ENCODE results near the gene NELFA.

NELFA gene

DNA sequence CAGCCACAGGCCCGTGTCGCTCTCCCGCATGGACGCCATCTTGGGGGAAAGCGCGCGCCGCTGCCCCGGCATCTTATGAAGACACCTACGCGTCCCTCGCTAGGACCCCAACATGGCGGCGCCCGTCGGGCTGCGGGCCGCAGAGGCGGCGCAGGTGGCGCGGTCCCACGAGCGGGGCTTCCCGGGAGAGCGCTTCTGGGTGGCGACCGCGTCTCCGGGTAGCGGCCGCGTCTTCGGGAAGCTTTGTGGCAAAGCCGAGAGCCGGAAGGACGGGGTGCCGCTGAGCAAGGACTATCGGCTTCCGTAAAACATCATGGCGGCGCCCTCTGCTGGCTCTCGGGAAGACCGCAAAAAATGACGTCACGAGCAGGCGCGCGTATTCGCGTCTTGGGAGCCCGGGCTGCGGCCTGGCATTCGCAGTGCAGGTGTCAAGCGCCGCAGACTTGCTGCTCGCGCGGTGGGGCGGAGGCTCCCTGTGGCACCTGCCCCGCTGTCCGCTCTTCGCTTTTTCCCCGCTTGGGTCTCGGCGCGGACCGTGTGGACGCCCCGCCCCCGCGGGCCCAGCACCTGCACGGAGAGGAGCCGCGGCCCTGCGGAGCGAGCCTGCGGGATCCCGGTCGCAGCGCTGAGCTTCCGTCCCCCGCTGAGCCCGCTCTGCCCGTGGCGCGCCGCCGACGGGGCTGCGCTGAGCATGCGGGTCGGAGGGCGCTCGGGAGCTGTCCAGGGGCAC is at the start of gene NELFA:
Gene NELFA, minus strand, starts transcription at position 54 of the 730 bp plus-strand sequence. Its CDS starts 15 bp downstream, at position 39.
- DNase-seq, result peak; percentile 26 to 88

DNA sequence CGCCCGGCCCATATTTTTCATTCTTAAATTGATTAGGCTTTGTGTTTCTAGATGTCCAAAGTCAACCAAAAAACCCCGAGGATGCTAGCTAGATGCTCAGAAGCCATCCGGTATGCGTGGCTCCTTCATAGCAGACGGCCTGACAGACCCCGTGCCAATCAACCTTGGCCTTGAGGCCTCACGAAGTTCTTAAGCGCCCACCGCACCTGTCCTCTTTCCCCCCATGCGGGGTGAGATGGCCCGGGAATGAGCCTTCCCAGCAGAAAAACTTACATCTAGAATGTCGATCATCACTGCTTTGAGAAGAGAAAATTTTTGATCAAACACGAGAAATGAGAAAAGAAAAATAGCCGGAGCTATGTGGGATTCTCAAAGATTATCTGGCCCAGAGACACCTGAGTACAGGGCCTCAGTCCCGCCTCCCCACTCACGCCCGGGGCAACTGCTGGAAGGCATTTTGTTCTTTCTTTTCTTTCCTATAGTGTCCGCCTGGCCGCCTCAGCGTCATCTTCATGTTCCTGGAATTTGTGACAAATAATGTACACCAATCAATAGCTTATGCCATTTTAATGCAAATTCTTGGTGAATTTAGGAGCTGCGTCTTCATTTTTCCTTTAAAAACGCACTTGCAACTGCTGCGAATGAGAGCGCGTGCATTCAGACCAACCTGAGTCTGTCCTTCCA is 48.8 kb upstream of the NELFA start:
- DNase-seq, result no peak

DNA sequence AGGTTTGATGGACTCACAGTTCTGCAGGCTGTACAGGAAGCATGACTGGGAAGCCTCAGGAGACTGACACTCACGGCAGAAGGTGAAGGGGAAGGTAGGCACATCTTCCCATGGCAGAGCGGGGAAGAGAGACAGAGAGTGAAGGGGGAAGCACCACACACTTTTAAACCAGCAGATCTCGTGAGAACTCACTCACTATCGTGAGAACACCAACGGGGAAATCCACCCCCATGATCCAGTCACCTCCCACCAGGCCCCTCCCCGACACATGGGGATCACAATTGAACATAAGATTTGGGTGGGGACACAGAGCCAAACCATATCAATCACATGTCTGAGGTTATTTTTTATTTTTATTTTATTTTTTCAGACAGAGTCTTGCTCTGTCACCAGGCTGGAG is 45.4 kb upstream of the NELFA start:
- DNase-seq, result no peak

DNA sequence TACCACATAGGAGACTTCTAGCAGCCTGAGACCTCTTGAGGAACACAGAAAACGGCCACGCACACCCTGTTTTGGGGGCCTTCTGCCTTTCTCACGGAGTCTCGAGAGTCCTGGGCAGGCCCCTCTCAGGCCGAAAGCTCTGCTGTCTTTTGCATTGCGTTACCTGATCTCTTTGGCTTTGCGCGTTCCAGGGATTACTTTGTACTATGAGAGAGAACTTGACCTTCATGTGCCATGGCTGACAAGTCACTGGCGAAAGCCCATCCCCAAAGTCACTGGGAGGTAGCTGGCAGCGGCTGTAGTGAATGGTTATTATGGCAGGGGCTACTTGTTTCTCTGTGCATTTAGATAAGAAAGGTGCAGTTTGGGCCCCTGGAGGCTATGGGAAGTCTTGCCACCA is 42.3 kb upstream of the NELFA start:
- no peak for DNase-seq

DNA sequence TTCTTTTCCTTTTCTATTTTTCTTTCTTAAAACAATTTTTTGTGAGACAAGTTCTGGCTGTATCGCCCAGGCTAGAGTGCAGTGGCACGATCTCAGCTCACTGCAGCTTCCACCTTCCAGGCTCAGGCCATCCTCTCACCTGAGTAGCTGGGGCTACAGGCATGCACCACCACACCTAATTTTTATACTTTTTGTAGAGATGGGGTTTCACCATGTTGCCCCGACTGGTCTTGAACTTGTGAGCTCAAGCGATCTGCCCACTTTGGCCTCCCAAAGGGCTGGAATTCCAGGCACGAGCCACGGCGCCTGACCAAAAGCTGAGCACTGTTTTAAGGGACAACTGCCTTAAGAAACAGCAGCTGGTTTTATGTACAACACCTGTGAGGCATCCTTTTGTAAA is 41.0 kb upstream of the NELFA start:
- DNase-seq, result no peak

DNA sequence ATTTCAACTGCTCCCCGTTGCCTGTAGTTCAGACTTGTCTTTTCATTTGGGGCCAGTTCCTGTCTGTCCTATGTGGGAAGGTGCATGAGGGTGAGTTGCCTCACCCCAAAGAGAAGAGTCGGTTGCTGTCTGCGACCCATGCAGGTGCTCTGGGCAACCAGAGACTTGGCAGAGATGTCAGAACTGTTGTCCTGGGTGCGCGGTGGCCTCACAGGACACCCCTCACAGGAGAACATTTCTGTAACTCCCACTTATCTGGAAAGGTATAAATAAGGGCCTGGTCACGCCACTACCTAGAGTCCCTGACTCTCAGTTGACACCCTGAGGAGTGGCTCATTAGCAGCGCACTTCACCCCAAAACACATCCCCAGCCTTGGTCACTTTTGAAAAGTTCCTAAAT is 40.6 kb upstream of the NELFA start:
- no peak for DNase-seq

DNA sequence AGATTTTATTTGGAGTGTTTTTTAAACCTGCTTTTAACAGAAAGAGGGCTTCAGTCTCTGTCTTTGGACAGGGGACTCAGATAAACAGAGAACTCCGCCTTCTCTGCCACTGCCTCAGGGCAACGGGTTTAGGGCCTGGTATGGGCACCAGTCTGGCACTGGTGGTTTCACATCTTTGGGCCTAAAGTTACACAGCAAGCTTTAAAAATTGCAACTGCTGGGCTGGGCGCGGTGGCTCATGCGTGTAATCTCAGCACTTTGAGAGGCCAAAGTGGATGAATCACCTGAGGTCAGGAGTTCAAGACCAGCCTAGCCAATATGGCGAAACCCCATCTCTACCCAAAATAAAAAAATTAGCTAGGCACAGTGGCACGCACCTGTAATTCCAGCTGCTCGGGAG is 40.1 kb upstream of the NELFA start:
- no peak for DNase-seq

DNA sequence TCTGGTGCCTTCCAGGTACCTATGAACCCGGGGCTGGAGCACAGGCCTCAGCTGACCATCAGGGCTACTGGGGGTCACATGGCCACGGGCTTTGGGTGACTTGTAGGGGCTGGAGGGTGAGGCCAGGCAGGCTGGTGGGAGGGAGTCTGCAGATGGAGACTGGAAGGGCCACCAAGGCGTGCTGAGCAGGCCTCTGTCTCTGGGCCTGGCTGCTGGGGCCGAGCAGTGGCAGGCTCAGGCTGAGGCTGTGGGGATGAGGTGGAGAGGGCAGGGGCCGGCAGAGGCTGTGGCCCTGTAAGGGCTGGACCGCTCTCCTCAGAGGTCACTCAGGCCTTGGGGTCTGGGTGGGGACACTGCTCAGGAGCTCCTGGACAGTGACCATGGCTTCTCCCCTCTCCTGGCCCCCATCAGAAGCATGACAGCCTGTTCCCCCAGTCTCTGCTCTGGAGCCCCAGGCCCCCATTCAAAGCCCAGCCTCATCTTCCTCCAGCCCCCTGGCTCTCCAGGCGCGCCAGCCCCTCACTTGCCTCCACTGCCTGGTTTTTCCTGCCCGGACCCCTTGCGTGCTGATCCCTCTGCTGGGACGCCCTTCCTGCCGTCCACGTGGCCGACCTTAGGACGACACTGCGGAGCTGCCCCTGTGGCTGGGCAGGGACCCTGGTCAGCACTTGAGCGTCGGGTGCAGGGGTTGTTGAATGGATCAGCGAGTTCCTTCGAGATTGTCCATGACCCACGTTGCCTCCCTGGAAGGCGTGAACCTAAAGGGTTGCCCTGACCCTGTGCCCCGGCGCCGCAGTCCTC is 39.2 kb upstream of the NELFA start:
- no peak for DNase-seq

DNA sequence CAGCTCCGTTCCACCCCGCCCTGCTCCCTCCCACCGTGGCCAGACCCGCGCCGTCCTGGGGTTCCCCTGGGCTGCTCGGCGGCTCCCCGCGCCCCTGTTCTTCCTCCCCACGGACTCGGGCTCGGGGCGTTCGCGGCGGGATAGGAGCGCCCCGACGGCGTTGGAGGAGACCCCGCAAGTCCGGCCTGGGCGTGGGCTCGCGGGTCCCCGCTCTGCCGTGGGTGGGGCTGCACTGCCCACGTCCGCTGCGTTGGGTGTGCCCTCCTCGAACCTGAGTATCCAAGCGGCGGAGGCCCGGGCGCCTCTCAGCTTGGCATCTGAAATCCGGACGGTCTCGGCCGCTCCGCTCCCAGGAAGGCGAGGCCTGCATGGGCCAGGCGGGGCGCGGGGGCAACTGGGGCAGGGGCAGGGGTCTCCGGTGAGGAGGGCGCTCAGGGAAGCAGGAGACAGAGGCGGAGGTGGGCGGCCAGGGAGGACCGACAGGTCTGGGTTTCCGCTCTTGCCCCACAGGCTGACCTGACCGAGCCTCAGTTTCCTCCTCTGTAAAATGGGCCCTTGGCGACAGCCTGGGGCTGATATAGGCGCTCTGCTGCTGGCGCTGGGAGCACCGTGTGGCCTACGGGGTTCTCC is 38.4 kb upstream of the NELFA start:
- DNase-seq, result no peak

DNA sequence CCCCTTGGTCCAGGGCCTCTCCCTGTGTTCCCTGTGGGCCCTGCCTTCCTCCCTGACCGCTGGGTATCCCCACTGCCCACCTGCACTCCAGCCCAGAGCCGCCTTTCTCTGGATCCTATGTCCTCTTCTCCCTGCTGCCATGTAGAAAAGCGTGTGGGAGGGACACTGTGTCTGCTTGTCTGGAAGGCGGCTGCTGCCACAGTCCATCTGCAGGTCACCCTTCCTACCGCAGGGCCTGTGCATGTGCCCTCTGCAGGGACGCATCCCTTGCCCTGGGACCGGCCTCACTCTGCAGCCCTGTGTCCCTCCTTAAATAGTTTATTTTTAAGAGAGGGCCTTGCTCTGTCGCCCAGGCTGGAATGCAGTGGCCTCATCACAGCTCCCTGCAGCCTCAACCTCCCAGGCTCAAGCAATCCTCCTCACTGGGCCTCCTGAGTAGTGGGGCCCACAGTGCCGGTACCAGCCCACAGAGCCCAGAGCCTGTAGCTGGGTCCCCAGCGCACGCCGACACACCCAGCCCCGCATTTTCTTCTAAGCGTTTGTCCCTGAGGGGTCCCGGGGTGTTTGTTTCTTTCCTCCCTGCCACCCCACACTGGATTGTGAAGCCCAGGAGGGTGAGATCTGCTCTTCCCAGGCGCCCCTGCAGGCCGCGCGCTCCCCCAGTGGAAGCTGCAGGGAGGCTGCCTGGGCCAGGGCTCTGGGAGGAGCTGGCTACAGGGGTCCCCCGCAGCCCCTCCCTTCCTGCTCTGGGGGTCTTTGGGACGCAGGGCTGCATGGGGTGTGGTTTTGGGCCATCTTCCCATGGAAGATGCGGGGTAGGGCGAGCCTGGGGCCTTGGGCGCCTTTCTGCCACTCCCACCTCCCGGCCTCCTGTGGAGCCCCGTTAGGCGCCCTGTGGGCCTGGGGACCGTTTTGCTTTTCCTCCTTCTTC is 37.5 kb upstream of the NELFA start:
- no peak for DNase-seq

DNA sequence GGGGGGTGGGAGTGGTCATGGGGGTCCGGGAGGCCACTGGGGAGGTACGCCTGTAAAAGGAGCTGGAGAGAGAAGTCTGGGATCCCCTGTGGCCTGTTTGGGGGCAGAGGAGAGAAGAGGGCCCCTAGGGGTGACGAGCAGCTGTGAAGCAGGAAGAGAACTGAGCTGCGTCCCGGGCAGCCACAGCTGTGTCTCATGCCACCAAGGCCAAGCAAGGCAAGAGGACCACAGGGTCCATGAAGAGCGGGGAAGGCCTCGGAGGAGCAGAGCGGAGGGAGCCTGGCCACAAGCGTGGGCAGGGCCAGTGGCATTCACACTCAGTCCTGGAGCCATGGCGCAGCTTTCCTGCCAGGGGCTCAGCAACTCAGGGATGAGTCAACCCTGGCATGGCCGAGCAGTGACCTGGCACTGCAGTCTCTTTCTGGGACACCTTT is 36.8 kb upstream of the NELFA start:
- no peak for DNase-seq

DNA sequence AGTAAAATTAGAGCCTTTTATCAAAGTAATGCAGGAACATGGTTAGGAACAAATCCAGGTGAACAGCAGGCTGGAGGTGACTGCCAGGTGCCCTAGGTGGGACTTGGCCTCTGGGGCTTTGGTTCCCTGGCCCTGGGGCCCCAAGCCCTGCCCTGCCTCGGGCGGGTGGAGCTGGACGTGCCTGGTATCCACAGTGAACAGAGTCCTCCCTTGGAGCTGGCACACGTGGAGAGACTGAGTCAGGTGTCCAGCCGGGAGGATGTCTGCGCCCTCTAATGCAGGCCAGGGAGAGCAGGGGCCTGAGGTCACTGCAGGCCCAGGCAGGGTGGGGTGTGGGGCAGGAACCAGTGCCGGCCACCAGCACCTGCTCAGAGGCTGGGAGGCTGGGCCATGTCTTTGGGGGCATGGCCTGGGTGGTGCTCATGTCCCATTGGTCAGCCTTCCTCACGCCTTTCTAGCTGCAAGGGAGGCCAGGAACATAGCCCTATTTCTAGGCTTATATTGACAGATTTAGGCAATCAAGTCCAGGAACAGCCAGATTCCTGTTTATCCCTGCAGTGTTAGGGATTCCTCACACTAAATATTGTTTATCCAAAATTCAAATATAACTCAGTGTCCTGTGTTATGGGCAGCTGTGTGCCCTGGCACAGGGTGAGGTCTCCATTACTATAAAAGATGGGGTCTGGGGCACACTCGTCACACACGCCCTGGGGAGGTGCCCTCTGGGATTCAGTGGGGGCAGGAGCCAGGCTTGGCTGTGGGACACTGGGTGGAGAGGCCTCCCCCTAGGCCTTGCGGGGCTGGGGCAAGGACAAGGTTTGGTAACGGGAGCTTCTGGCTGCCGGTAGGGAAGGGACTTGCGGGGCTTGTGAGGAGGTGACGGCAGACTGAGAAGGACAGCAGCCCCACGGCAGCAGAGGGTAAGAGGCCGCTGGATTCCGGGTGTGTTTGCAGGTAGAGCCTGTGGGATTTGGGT is 36.1 kb upstream of the NELFA start:
- no peak for DNase-seq

DNA sequence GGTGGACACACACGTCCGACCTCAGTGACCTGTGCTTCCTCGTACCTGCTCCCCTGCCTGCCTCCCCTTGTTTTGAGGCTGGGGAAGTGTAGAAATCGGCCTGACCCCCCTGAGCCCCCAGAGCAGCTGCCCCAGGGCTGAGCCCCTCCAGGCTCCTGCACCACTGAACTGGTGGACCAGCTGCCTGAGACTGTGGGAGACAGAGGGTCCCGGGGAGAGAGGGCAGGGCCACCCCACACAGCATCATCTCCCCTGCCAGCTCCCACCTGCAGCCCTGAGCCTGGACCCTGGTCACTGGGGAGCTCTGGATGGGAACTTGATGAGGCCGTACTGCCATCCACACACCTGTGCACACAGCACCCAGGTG is 35.3 kb upstream of the NELFA start:
- DNase-seq, result no peak

DNA sequence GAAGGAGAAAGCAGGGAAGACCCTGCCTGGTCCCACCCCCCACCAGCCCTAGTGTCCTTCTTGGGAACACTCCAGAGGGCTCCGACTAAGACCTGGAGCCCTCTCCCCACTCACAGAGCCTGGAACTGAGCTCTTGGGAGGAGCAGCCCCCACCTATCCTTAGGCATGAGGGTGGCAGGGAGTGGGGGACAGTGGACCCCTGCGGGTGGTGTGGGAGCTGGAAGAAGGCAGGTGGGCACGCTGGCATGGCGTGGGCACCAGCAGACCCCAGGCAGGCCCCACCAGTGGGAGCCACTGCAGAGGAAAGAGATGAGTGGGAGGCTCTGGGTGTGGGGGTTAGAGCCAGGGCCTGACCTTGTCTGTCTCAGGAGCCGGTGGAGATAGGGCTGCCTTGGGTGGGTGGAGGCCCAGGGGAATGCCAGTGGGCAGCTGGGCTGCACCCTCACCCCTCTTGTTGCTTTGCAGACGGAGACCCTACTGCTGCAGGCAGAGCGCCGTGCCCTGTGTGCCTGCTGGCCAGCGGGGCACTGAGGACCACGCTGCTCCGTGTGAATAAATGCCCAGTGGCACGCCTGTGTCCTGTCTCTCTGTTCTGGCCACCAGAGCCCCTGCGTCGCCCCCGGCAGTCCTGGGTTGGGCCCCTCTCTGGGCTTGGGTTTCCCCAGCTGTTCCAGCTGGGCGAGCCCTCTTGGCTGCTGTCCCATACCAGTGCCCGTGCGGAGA is 34.8 kb upstream of the NELFA start:
- no peak for DNase-seq

DNA sequence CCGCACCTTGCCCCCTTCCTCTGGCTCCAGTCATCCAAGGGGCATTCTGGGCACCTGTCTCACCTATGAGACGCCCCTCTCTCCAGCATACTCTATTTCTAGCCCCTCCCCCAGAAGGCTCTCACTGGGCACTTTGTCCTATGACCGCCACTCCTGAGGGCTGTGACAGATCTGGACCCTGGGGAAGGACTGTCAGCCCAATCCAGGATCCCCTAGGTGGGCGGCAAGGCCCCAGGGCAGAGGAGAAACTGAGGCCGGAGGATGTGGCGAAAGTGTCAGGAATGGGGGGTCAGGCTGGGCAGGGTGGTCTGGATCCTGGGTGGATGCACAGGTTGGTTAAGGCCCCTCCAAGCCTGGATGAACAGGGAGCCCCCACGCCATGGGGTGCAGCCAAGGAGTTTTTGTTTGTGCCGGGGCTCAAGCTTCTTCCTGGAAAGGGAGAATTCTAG is 34.2 kb upstream of the NELFA start:
- DNase-seq, result no peak

DNA sequence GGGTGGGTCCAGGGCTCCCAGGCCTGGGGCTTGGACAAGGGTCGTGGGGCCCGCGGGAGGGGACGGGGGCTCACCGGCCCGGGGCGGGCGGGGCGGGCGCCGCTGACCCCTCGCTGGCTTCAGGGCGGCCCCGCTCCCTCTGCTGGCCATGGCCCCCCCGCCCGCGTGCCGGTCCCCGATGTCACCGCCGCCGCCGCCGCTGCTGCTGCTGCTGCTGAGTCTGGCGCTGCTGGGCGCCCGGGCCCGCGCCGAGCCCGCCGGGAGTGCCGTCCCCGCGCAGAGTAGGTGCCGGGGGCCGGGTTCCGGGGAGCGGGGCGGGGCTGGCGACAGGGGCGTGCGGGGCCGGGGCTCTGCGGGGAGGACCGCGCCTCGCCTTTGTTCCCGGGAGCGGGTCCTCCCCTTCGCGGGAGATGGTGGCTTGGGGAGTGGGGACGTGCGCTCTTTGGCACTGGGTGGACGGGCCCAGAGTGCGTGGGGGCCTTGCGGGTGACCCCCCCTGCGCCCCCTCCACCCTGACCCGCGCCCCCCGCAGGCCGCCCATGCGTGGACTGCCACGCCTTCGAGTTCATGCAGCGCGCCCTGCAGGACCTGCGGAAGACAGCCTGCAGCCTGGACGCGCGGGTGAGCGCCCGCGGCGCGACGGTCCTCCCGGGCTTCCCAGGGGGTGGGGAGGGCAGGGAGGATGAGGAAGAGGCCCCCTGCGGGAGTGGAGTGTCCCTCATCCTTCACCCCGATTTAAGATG is 33.6 kb upstream of the NELFA start:
- DNase-seq, result no peak

DNA sequence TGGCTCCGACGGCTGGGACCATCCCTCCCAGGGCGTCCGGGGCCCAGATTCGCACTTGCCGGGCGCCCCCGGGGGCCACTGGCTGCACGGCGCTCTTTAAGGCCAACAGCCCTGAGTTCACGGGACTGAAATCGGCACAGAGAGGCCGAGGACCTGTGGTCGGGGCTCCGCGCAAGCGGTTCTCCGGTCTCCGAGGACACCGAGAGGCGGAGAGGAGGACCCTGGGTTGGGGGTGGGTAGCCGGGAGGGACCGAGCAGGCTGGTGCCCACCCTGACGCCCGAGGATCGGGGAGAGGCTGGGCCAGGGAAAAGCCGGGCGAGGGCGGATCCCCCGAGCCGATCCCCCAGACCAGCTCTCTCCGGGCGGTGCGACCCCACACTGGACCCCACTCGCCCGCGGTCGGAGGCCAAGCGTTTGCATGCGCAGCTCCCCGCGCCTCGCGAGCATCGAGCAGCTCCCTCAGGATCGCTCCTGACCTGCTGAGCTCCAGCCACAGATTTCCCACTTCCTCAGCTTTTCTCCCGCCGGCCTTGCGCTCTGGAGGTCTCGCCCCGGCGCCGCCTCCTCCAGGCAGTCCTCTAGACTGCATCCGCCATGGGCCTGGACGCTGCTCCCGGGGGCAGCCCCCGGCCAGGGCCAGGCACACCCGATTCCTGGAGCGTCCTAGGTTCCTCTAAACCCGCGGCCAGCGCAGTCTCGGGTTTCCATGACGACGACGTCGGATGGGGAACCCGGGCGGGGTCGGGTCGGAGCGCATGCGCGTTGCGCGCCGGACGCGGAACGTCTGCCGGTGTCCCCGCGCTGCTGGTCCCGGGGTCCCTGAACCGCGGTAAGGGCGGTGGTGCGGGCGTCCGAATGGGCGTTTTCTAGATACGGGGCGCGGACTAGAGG is 32.7 kb upstream of the NELFA start:
- no peak for DNase-seq
